Skeletal muscle satellite cell (primary cell): ENCODE results near the gene PRM2.

ENCODE experiments used
- H3K27me3 ChIP-seq: 2 replicates; pipeline ENCODE4 v1.7.0; 2013; ENCODE audit warnings: low read length; ENCODE audit not compliant: control insufficient read depth, insufficient read depth
- H3K36me3 ChIP-seq: 2 replicates; pipeline ENCODE4 v1.7.0; 2013; ENCODE audit warnings: mild to moderate bottlenecking, control low read depth, low read length; ENCODE audit not compliant: insufficient read depth
- H3K4me1 ChIP-seq: 2 replicates; pipeline ENCODE4 v1.7.0; 2013; ENCODE audit warnings: low read length; ENCODE audit not compliant: control insufficient read depth, insufficient read depth
- H3K4me2 ChIP-seq: 2 replicates; pipeline ENCODE4 v1.7.0; 2013; ENCODE audit warnings: mild to moderate bottlenecking, low read length
- H3K4me3 ChIP-seq: 2 replicates; pipeline ENCODE4 v1.7.0; 2013; ENCODE audit warnings: low read length
- H3K9ac ChIP-seq: 2 replicates; pipeline ENCODE4 v1.7.0; 2013; ENCODE audit warnings: mild to moderate bottlenecking, low read depth, low read length, moderate library complexity
- H3K9me3 ChIP-seq: replicated peaks from 2 replicates; pipeline ENCODE4 v1.7.0; 2013; ENCODE audit warnings: mild to moderate bottlenecking, control low read depth, low read length

The PRM2 gene

GRCh38 chr16:11314309-11314894 is 38.1 kb upstream of the PRM2 start:
- Histone ChIP-seq H3K4me2 (no peak overlapping the region), H3K4me1 (peaks cover 19% of the 10 kb centered on the region), H3K9ac (no peak overlapping the region), H3K36me3 (no peaks in the 10 kb centered on the region), H3K27me3 (peaks cover 7% of the 10 kb centered on the region), H3K4me3 (no peak overlapping the region), H3K9me3 (no peaks in the 10 kb centered on the region)

GRCh38 chr16:11313493-11314308 is 37.4 kb upstream of the PRM2 start:
- Histone ChIP-seq H3K27me3 (peaks cover 10% of the 10 kb centered on the region), H3K36me3 (no peaks in the 10 kb centered on the region), H3K4me1 (peaks cover 19% of the 10 kb centered on the region), H3K4me2 (no peak overlapping the region), H3K9ac (no peak overlapping the region), H3K4me3 (no peak overlapping the region), H3K9me3 (no peaks in the 10 kb centered on the region)

- Histone ChIP-seq H3K4me3 (no peak overlapping the region), H3K4me1 (peaks cover 19% of the 10 kb centered on the region), H3K9ac (no peak overlapping the region)
Measured at GRCh38 chr16:11312718-11313492, 36.6 kb upstream of the PRM2 start.

GRCh38 chr16:11310997-11311561 is 34.8 kb upstream of the PRM2 start:
- H3K9me3 ChIP-seq, result no peaks in the 10 kb centered on the region
- H3K4me3 ChIP-seq, result no peak overlapping the region
- no peak overlapping the region for H3K4me2 ChIP-seq
- H3K9ac ChIP-seq, result no peak overlapping the region
- H3K36me3 ChIP-seq, result no peaks in the 10 kb centered on the region
- H3K4me1 ChIP-seq, result peaks cover 15% of the 10 kb centered on the region
- peaks cover 13% of the 10 kb centered on the region for H3K27me3 ChIP-seq

More at GRCh38 chr16:11312718-11313492, 36.6 kb upstream of the PRM2 start:
- Histone ChIP-seq H3K36me3 (no peaks in the 10 kb centered on the region), H3K9me3 (no peaks in the 10 kb centered on the region), H3K27me3 (peaks cover 11% of the 10 kb centered on the region), H3K4me2 (peak overlapping the region; percentile 2)

- H3K36me3 ChIP-seq, result no peaks in the 10 kb centered on the region
- peaks cover 15% of the 10 kb centered on the region for H3K4me1 ChIP-seq
- H3K4me3 ChIP-seq, result no peak overlapping the region
- no peaks in the 10 kb centered on the region for H3K9me3 ChIP-seq
- no peak overlapping the region for H3K4me2 ChIP-seq
- peaks cover 11% of the 10 kb centered on the region for H3K27me3 ChIP-seq
- H3K9ac ChIP-seq, result no peak overlapping the region
Measured at GRCh38 chr16:11310634-11310977, 34.3 kb upstream of the PRM2 start.

GRCh38 chr16:11309895-11310633 is 33.8 kb upstream of the PRM2 start:
- Histone ChIP-seq H3K4me3 (no peak overlapping the region), H3K27me3 (peaks cover 11% of the 10 kb centered on the region), H3K36me3 (no peaks in the 10 kb centered on the region), H3K9me3 (no peaks in the 10 kb centered on the region), H3K4me1 (peaks cover 15% of the 10 kb centered on the region), H3K9ac (no peak overlapping the region), H3K4me2 (no peak overlapping the region)

GRCh38 chr16:11308493-11309283 is 32.4 kb upstream of the PRM2 start:
- no peaks in the 10 kb centered on the region for H3K9me3 ChIP-seq
- H3K4me2 ChIP-seq, result no peak overlapping the region
- H3K36me3 ChIP-seq, result no peaks in the 10 kb centered on the region
- peaks cover 11% of the 10 kb centered on the region for H3K27me3 ChIP-seq
- no peak overlapping the region for H3K4me3 ChIP-seq
- H3K4me1 ChIP-seq, result peaks cover 15% of the 10 kb centered on the region
- H3K9ac ChIP-seq, result no peak overlapping the region

- H3K9ac ChIP-seq, result no peak overlapping the region
- H3K4me2 ChIP-seq, result no peak overlapping the region
- H3K9me3 ChIP-seq, result no peaks in the 10 kb centered on the region
- H3K4me3 ChIP-seq, result no peak overlapping the region
- peaks cover 11% of the 10 kb centered on the region for H3K4me1 ChIP-seq
- no peaks in the 10 kb centered on the region for H3K36me3 ChIP-seq
- H3K27me3 ChIP-seq, result peaks cover 11% of the 10 kb centered on the region
Measured at GRCh38 chr16:11307639-11308492, 31.6 kb upstream of the PRM2 start.

GRCh38 chr16:11306997-11307638 is 30.8 kb upstream of the PRM2 start:
- no peaks in the 10 kb centered on the region for H3K36me3 ChIP-seq
- H3K27me3 ChIP-seq, result peaks cover 11% of the 10 kb centered on the region
- H3K9me3 ChIP-seq, result no peaks in the 10 kb centered on the region
- H3K9ac ChIP-seq, result no peak overlapping the region
- peaks cover 4% of the 10 kb centered on the region for H3K4me1 ChIP-seq
- H3K4me2 ChIP-seq, result no peak overlapping the region
- H3K4me3 ChIP-seq, result no peak overlapping the region
